Activated naive CD4-positive, alpha-beta T cell treated with Interleukin-2 at 50 U/mL for 16 hours (primary cell): ENCODE measurements around the gene HOXD8.

Experiments
- DNase-seq: peaks from one replicate; pipeline ENCODE4 v3.0.0-alpha.2; 2020

HOXD8 gene

DNA sequence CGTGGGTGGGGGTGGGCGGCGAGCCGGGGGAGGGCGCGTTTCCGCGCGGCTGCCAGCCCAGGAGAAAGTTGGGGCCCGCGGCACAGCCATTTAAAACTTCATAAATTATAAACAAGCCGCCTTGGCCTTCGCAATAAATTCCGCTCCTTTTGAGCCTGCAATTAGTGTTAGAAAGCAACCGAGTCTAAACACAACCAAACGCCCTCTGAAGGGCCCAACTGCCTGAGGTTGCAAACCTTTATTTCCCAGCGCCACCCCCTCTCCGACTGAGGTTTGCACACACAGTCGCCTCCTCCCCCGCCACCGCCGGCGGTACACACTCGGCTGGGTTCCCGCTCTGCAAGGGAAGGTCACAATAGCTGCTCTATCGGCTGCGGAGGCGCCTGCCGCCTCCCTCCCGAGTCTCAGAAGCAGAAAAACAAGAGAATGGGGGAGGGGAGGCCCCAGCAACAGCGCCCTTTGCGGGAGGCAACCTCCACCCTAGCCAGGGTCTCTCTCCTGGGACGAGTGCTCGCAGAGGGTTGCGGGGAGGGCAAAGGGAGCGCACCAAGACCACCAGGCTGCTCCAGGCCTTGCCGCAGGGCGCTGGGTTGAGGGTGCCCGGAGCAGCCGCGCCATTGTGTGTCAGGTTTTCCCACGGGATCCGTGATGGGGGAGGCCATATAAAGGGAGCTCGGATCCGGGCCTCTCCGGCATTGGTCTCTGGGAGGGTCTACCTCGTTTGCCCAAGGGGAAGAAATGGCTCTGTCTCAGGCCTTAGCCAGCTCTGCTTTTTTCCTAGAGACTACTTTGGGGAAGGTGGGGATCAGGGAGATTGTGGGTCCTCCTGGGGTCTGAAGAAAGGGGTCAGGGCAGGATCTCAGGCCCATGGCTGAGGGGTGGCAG lies 45.6 kb downstream of the HOXD8 start:
- DNase-seq, result no peak

DNA sequence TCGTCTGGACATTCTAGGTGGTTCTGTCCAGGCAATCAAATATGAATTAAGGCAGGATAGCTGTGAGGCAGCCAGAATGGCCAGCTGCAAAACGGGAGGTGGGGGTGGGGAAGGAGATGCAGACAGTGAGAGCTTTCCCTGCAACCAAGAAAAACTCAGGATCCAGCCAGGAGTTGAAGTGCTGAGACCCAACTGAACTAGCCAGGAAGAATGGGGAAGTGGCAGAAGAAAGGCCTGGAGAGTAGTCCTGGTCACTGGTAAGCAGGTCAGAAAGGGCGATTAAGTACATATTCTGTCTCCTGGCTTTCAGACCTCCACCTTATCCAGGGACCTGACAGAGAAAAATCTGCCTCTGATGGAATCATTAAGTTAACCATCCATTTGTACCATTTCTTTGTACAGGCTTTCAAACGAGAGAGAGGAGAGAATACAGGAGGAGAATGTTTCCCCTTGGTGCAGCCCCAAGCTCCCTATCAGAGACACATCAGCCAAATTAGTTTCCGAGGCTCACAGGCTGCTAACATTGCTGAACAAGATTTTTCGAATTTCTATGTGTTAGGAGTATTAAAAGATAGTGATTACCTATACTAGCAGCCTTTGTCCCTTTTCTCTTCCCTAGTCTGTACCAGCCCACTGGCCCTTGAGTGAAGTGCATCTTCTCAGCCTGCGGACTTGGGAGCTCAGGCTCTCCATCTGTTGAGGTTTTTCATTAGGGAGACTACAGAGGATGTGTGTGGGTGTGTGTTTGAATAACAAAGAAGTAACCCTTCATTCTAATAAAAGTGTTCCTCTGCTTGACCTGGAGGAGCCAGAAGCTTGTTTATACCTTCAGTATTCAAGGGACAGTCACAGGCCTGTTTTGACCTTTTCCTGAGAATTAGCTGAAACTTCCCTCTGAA lies 46.5 kb downstream of the HOXD8 start:
- DNase-seq, result no peak

DNA sequence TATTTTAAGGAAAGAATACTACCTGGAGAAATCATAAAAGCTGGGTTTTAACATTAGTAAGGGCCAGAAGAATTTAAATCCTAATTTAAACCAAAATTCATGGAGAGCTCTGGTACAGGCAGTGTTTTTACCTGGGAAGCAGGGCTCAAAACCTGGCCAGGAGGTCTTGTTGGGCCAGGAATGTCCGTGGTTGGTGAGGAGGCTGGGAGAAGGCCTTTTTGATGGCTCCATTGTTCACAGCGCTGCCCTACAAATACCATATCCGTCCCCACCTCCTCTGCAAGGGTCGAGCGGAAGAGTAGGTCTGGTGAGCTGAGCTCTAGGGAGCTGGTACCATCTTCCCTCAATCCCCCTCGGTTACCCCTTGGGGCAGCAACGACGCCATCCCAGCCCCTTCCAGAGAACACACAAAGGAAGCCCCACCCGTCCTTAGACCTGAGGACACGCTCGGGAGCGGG lies 48.1 kb downstream of the HOXD8 start:
- DNase-seq, result no peak

- no peak for DNase-seq
Measured at GRCh38 chr2:176178038-176178756, 48.7 kb downstream of the HOXD8 start.

GRCh38 chr2:176178757-176179295 lies 49.3 kb downstream of the HOXD8 start:
- no peak for DNase-seq

DNA sequence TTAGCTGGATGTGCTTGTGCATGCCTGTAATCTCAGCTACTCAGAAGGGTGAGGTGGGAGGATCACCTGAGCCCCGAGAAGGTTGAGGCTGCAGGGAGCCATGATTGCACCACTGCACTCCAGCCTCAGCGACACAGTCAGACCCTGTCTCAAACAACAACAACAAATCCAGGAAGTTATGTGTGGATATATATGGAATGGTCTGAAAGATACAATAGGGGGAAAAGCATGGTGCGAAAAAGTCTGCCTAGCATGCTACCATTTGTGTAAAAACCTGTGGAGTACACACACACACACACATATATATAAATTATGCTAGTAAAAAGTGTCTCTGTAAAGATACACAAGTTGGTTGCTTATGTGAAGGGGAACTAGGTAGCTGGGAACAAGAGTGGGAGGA lies 52.0 kb downstream of the HOXD8 start:
- no peak for DNase-seq
